T-helper 1 cell treated with Interleukin-12 subunit alpha and Interleukin-12 subunit beta and Interleukin-4 antibody, amounts not matched to agents 30 ng/mL and 1 ng/mL, for 36 hours (primary cell): ENCODE data around the gene TSR3. TPM values are rescaled to one million over a fixed set of nuclear protein-coding genes. Genes with fewer than 3 reads are reported as not detected.

Experiments used
- intact Hi-C: fragments of 100-400 bp; cut with micrococcal nuclease; formaldehyde crosslinking; loops from one replicate; pipeline ENCODE4 v1.15.1; 2024
- total RNA-seq: library from RNA; stranded (reverse); gene quantifications from 2 replicates; pipeline ENCODE4 v1.2.3, GENCODE V29; 2022

TSR3 gene
- total RNA-seq, 1 donor from 2014 or later = 60.0 TPM

DNA sequence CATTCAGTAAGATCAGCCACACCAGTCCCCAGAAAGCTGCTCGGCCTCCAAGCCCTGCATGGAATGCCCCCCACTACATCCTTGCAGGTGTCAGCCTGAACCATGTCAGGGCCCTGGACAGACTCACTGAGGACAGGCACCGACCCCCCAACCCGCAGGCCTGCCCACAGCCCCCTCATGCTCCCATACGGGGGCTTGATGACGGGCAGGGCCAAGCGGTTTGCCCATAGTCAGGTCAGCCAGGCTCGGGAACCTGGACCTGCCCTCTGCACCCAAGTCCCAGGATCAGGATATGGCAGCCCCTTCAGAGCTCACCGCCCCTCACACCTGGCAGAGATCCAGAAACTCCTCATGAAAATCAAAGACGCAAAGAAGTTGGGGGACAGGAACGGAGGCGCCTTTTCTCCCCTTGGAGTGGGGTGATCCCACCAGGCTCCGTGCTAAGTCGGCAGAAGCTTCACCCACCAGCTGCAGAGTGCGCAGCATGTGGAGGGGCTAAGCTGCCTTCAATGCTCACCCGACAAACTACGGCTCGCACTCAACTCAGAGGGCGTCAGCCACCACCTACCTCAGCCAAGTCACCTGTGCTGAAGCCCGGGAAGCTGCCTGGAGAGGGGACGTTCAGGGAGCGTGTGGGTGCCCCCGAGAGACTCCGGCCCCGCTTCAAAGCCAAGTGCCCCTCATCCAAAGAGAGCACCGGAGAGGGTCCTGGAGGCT is 26.6 kb upstream of the TSR3 start:
- intact Hi-C loops = loop anchor here (2.0 kb wide), 1 partner anchor 69 kb away; the partner anchor contains the start of gene UBE2I

DNA sequence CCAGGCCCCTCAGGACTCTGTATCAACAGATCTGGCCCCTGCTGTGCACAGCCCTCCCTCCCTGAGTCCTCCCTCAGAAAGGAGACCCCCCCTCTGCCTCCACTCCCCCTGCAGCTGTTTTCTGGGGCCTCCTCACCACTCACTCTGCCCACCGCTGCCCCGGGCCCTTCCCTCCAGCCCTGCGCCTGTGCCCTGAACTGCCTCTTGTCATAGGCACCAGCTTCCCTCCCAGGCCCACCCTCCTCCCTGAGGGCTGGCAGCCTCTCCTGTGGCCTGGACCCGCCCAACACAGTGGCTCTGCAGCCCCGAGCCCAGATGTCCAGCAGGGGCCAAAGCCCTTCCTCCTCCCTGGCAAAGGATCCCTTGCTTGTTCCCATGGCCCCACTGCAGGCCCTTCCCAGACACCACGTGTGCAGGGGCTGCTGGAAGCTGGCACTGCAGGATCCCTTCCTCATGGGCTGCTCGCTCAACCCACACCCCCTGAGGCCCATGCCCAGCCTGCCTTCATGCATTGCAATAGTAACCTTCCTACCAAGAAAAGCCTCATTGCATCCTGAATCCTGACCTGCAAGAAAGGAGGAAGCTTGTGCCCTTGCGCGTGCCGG is 25.8 kb upstream of the TSR3 start:
- intact Hi-C loops = loop anchor here (2.0 kb wide), 1 partner anchor 69 kb away; the partner anchor contains the start of gene UBE2I

DNA sequence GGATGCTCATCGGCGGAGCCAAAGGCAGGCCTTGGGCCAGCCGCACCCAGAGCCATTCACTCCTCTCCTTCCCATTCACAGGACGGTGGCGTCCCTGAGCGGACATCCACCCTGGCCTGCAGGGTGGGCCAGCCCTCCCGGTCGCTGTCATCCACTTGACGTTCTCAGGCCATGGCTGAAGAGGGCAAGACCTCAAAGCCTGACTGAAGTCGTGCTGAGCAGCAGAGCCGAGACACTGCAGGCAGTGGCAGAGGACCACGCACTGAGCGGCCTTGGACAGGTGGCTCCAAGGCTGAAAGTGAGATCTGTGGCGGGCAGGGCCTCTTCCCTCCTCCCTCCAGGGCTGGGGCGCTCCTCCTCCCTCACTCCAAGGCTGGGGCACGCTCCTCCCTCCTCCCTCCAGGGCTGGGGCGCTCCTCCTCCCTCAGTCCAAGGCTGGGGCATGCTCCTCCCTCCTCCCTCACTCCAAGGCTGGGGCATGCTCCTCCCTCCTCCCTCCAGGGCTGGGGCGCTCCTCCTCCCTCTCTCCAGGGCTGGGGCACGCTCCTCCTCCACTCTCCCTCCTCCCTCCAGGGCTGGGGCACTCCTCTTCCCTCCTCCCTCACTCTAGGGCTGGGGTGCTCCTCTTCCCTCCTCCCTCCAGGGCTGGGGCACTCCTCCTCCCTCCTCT is 24.2 kb upstream of the TSR3 start:
- intact Hi-C loops = no loop called here

DNA sequence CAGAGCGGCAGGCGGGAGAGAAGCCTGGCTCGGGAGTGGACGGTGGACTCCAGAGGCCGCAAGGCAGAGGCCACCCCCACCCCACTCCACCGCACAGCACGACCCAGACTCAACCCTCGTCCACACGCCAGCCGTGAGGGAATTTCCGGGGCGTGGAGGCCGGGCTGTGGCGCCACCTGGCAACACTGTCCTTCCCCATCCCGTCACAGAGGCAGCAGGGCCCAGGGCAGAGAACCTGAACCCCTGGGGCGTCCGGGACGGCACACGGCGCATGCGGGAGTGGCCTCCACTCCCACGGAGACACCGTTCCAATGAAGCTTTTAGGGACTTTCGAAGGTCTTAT is 23.6 kb upstream of the TSR3 start:
- intact Hi-C loops = no loop called here

DNA sequence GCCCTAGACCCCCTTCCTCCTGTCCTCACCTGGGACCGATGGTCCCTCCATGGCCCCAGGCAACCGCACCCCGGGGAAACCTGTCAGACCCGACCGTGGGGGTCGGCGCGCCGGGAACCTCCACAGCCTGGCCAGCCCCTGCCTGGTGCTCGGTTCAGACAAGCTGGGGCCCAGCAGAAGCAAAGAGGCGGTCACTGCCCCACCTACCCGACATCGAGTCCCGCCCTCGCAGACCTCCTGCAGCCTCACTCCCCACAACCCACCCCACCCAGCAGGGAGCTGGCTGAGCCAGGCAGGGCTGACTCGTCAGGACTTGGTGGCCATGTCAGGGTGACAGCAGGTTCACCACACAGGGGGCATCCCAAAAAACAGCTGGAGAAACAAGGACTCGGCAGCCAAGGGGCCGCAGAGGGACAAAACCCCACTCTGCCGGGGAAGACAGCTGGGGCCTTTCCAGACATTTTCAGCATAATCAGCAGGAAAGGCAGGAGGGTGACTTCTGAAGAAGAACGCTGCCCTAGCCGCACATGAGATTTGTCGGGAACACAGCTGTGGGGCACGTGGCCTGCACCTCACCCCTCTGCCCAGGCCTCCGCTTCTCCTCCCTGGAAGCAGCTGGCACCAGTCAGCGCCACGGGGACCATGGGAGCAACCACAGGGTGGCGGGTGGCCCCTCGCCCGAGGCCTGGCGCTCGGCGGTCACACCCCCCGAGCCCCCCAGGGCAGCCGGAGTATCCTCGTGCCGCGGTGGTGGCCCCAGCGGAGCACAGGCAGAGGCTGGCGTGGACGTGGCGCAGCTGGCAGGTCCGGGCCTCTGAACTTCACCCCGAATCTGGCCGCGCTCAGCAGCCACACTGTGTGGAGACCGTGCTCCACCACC is 23.0 kb upstream of the TSR3 start:
- intact Hi-C loops = no loop called here

DNA sequence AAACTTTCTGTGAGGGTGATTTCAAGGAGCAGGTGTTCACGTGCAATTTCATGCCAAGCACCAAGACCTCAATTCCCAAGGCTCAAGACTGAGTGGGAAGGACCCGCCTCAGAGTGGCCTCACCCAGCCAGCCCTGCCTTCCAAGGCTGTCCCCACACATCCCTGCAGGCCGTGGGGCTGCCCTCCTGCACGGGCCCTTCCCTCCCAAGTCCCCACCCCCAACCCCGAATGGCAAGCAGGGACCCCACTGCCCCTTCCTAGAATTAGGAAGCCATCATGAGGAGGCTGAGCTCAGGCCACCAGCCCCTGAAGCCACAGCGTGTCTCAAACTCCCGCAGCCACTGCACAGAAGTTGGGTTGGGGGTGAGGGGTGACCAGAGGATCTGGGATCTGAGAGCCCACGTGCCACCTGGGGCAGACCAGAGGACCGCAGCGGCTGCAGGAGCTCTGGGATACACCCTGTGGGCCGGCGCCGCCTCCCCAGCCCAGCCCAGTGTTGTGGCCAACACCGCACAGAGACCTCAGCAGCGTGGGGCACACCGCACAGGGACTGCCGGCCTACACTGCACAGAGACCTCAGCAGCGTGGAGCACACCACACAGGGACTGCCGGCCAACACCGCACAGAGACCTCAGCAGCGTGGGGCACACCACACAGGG is 20.7 kb upstream of the TSR3 start:
- intact Hi-C loops = no loop called here

DNA sequence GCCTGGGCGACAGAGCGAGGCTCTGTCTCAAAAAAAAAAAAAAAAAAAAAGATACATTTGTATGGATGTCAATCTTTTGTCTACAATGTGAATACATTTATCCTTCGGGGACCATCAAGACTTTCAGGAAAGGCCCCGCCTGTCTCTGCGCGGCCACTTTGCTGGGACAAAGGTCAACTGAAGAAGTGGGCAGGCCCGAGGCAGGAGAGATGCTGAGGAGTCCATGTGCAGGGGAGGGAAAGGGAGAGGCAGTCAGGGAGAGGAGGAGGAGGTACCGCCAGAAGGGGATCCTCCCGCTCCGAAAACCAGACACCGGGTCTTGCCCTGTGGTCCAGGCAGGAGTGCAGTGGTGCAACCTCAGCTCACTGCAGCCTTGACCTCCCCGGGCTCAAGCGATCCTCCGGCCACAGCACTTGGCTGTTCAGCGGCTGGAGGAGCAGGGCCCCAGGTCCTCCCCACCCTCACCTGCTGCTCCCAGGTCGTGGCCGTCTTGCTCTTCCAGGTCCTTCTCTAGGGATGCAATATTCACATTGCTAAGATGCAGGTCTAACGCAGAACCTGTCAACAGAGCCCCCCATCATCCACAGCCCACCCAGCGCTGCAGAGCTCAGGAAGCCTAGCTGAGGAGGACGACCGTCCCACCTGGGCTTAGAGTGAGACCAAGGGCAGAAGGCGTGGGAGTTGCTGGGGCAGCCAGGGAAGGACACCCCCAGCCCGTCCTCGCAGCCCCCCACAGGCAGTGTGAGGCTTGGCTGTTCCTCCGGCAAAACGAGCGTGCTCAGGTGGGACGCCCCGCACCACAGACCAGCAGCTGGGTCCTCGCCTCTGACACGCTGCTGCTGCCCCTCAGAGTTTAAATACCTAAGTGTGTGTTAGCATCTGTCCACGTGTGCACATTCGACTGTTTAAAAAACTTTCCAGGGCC is 19.6 kb upstream of the TSR3 start:
- intact Hi-C loops = no loop called here

DNA sequence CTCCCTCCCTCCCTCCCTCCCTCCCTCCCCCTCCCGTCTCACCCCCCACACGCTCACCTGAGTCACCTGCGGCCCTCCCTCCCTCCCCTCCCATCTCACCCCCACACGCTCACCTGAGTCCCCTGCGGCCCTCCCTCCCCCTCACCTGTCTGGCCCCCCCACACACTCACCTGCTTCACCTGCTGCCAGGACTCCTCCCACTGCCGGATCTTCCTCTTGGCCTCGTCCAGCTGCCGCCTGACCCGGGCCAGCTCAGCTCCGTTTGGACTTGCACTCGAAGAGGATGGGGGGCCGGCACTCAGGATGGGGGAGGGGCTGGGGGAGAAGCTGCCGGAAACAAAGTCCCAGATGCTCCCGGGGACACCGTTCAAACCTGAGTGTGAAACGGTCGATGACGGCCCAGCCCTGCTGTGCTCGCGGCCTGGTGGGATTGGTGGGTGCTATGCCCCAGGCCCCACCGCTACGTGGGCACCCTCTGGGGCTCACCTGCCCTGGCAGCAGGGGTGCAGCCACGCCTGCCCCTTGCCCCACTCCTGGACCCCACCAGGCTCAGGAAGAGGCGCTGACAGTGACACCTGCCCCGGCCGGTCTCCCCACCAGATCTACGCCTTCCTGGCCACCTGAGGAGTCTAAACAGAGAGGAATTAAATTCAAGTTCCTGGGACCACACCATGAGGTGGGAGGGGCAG is 16.0 kb upstream of the TSR3 start:
- intact Hi-C loops = no loop called here

DNA sequence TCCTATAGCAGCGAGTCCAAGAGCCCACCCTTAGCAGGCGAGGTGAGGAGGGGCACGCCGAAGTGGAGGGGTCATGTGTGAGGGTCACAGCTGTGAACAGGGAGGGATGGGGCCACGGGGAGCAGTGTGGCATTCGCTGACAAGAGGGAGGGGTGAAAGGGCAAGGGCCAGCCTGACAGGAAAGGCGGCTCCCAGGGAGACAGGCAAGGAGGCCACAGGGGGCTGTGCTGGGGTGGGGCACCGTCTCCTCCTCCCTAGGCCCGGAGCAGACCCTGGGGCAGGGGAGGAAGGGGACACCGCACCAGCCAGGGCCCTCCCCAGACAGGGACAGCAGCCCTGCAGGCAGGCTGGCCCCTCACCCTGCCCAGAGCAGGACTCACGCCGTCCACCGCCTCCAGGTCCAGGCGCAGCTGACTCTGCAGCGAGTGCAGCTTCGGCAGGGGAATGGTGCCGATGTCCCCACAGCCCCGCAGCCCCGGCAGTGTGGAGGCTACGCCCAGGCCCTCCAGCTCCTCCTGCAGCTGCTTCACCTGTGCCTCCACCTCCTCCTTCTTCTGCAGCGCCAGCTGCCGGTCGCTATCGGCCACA is 15.1 kb upstream of the TSR3 start:
- intact Hi-C loops = no loop called here

DNA sequence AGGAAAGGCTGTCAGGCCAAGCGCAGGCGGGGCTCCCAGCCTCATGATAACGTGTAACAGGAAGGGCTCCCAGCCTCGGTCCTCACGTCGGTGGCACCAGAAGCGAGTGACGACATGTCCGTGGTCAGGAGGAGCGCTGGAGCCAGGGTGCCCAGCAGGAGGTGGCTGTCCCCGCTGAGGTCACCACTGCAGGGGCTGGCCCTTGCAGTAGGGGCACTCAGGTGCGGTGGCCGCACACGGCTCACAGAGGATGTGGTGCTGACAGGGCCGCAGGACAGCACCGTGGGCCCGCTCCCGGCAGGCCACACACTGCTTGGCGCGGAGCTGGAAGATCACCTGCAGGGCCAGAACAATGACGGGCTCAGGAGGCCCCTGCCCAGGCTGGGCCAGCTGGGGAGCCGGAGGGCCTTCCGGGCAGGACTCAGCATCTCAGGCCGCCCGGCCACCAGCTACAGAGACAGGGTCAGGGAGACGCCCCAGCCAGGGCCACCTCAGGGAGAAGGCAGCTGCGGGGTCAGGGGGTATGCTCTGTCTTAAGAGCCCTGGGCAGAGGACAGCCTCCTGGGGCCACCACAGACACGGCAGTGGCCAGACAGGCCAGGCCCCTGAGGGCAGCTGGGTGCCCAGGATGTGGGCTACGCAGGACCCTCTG is 14.5 kb upstream of the TSR3 start:
- intact Hi-C loops = no loop called here

DNA sequence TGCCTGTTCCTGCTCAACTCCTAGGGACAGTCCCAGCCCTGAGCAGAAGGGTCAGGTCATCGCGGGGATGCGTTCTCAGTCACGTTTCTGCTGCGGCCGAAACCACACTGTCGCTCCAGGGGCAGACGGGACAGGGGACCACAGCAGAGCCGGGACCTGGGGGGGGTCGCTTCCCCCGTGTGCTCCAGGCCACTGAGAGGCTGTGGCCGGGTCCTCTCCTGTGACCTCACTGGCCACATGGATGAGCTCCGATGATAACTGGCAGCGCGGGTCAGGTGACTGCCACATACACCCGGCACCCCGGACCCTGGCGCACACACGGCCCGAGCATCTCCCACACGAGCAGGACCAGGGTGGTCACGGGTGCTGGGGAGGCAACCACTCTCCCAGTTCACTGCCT is 12.8 kb upstream of the TSR3 start:
- intact Hi-C loops = loop anchor here (5.0 kb wide), 1 partner anchor 48 kb away; the partner anchor contains the start of gene UNKL

DNA sequence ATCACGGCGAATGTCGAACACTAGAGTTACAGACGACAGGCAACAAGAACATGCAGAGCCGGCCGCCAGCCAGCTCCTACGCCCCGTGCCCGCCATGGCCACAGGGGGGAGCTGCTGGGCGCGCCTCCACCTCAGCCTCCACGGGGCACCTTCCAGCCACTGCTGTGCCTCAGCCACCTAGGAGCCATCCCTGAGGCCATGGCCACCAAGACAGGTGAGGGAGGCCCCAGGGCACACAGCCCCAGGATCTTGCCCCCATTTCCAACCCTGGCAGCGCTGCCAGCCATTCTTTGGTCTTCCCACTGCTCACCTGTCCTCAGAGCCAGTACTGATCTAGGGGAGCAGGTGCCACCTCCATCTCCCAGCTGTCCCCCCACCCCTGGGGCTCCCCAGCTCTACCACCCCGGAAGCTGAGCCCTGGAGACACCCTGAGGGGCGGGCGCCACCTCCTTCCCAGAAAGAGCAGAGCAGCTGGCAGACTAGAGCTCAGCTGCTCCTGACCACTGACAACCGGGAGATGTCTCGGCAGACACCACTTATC is 11.9 kb upstream of the TSR3 start:
- intact Hi-C loops = loop anchor here (1.0 to 5.0 kb wide), 2 partner anchors 49 to 315 kb away; partner anchors contain the start of genes JPT2 and UNKL

DNA sequence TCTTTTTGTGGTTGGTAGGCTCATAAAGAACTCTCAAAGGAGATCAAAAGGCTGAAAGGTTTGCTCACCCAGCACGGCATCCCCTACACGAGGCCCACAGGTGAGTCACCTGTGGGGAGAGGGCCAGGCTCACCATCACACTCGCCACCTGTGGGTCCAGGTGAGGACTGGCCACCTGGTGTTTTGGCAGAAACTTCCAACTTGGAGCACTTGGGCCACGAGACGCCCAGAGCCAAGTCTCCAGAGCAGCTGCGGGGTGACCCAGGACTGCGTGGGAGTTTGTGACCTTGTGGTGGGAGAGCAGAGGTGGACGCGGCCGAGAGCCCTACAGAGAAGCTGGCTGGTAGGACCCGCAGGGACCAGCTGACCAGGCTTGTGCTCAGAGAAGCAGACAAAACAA is 11.1 kb upstream of the TSR3 start:
- intact Hi-C loops = loop anchor here (1.0 to 5.0 kb wide), 2 partner anchors 49 to 315 kb away; partner anchors contain the start of genes JPT2 and UNKL

DNA sequence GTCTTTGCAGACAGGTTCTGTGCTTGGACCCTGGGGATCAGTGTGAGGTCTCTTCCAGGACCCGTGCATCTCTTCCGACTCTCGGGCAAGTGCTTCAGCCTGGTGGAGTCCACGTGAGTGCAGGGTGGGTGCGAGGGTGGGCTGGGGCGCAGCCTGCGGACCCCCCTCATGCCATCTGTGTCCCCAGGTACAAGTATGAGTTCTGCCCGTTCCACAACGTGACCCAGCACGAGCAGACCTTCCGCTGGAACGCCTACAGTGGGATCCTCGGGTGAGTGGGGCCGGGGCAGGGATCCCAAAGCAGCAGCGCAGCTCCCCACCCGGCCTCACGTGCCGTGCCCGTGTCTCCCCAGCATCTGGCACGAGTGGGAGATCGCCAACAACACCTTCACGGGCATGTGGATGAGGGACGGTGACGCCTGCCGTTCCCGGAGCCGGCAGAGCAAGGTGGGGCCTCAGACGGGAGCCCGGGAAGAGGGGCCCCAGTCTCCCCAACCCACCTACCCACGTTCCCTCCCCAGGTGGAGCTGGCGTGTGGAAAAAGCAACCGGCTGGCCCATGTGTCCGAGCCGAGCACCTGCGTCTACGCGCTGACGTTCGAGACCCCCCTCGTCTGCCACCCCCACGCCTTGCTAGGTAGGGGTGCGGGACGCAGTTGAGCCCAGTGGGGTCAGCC is 10.1 kb upstream of the TSR3 start:
- intact Hi-C loops = loop anchor here (5.0 kb wide), 1 partner anchor 50 kb away; the partner anchor contains the start of gene UNKL

DNA sequence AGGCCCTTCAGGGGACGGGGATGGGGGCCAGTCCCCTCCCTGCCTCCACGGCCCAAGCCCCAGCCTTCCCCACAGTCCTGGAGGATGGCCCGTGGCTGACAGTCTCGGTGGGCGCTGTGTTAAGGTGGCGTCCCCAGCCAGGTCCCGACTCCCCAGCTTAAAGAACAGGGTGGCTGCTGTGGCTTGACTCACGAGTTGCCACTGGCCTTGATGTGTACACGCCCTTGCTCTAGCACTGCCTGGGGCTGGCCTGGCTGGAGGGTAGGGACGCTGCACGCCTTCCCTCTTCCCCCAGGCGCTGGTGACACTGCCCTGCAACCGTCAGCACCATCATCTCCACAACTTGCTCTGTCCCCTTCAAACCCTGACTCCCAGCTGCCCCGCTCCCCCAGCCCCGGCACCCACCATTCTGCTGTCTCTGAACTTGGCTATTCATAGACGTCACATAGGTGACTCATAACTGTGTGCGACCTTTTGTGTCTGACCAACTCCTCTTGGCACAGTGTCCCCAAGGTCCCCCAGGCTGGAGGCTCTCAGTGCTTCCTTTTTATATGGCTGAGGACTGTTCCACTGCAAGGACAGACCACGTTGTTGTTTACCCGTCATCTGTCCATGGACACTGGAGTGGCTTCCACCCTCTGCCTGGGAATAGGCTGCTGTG is 6.4 kb upstream of the TSR3 start:
- intact Hi-C loops = loop anchor here (10.0 kb wide), 2 partner anchors 137 to 257 kb away; partner anchors contain the start of genes CRAMP1, IFT140 and TELO2

DNA sequence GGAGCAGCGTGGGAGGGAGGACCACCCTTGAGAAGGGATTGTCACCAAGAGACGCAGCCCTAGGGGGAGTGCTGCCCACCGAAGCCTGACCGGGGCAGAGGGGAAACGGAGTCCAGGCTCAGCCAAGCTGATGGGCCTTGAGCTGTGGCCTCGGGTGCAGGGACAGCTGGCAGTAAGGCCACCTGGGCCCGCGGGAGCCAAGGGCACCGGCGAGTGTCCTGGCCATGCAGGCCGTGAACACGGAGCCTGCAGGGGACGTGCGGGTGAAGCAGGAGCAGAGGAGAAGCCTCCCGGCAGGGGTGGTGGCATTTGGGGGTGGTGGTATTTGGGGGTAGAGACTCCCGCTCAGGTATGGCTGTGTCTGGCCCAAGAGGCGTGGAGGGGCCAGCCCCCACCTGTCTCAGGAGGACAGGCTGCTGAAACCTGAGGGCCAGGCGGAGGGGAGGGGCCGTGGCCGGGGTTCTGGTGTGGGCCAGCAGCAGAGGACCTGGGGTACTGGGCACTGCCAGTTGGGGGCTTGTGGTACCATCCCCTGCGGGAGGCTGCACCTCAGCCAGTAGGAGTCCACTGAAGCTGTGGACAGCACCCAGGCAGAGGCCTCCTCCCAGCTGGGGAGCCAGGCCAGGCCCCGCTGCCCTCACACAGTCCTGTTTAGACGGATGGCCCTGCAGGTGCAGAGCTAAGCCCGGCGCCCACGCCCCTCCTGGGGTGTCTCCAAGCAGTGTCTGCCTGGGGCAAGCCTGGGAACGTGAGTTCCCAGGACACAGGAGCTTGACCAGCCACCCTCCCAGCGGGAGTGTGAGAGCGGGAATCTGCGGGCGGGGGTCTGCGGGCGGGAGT is 4.6 kb upstream of the TSR3 start:
- intact Hi-C loops = loop anchor here (10.0 kb wide), 2 partner anchors 139 to 259 kb away; partner anchors contain the start of genes CRAMP1, IFT140 and TELO2
